Chondrocyte (in vitro differentiated cells): ENCODE measurements around the gene PDE4D. TPM values are rescaled to one million over a fixed set of nuclear protein-coding genes. Genes with fewer than 3 reads are reported as not detected.

Source experiments
- DNase-seq: peaks from one replicate; pipeline ENCODE4 v3.0.0; 2021; ENCODE audit warnings: mixed read lengths, low spot score
- H3K27ac Mint-ChIP-seq: one replicate; pipeline ENCODE4 v1.8.0; 2021; ENCODE audit warnings: mild to moderate bottlenecking, moderate library complexity, mixed read lengths; ENCODE audit not compliant: unreplicated experiment
- H3K27me3 Mint-ChIP-seq: 2 replicates; pipeline ENCODE4 v1.8.0; 2021; ENCODE audit warnings: low read depth, mixed read lengths
- H3K36me3 Mint-ChIP-seq: 2 replicates; pipeline ENCODE4 v1.8.0; 2021; ENCODE audit warnings: low read depth, mixed read lengths
- H3K4me1 Mint-ChIP-seq: 2 replicates; pipeline ENCODE4 v1.8.0; 2021; ENCODE audit warnings: low read depth, mild to moderate bottlenecking, mixed read lengths
- H3K4me3 Mint-ChIP-seq: one replicate; pipeline ENCODE4 v1.8.0; 2021; ENCODE audit warnings: mild to moderate bottlenecking, moderate library complexity, mixed read lengths; ENCODE audit not compliant: unreplicated experiment
- H3K9me3 Mint-ChIP-seq: 2 replicates; pipeline ENCODE4 v1.8.0; 2021; ENCODE audit warnings: low read depth, mixed read lengths
- CTCF ChIP-seq: fragments of 200-600 bp; sonication (generic); IDR thresholded peaks from 2 replicates; pipeline ENCODE4 v1.5.0; 2021; ENCODE audit warnings: antibody characterized with exemption, mild to moderate bottlenecking, moderate library complexity
- total RNA-seq: library from RNA; stranded (reverse); gene quantifications from 3 replicates; pipeline ENCODE4 v1.2.1, GENCODE V29; 2021

PDE4D gene
- total RNA-seq, 1 donor from 2014 or later = 21.1 TPM

GRCh38 chr5:59772757-59773156 is 120.8 kb downstream of the PDE4D start:
- no peak overlapping the region for H3K27ac Mint-ChIP-seq
- H3K27me3 Mint-ChIP-seq = no peaks in the 10 kb centered on the region
- H3K4me3 Mint-ChIP-seq = no peak overlapping the region
- no peaks in the 10 kb centered on the region for H3K36me3 Mint-ChIP-seq
- no peak for TF ChIP-seq CTCF
- no peak for DNase-seq
- H3K9me3 Mint-ChIP-seq = no peaks in the 10 kb centered on the region
- H3K4me1 Mint-ChIP-seq = peaks cover 30% of the 10 kb centered on the region

GRCh38 chr5:59772206-59772605 is 121.3 kb downstream of the PDE4D start:
- no peak overlapping the region for H3K4me3 Mint-ChIP-seq
- no peaks in the 10 kb centered on the region for H3K36me3 Mint-ChIP-seq

GRCh38 chr5:59770953-59771352 is 122.6 kb downstream of the PDE4D start:
- no peaks in the 10 kb centered on the region for H3K27me3 Mint-ChIP-seq
- DNase-seq = no peak
- no peak for TF ChIP-seq CTCF
- no peaks in the 10 kb centered on the region for H3K36me3 Mint-ChIP-seq
- H3K4me1 Mint-ChIP-seq = peaks cover 48% of the 10 kb centered on the region
- H3K27ac Mint-ChIP-seq = no peak overlapping the region
- H3K4me3 Mint-ChIP-seq = no peak overlapping the region
- H3K9me3 Mint-ChIP-seq = no peaks in the 10 kb centered on the region

More at GRCh38 chr5:59772206-59772605, 121.3 kb downstream of the PDE4D start:
- Mint-ChIP-seq H3K9me3 (no peaks in the 10 kb centered on the region), H3K27ac (no peak overlapping the region), H3K4me1 (peaks cover 35% of the 10 kb centered on the region), H3K27me3 (no peaks in the 10 kb centered on the region)
- no peak for DNase-seq
- TF ChIP-seq CTCF = no peak

DNA sequence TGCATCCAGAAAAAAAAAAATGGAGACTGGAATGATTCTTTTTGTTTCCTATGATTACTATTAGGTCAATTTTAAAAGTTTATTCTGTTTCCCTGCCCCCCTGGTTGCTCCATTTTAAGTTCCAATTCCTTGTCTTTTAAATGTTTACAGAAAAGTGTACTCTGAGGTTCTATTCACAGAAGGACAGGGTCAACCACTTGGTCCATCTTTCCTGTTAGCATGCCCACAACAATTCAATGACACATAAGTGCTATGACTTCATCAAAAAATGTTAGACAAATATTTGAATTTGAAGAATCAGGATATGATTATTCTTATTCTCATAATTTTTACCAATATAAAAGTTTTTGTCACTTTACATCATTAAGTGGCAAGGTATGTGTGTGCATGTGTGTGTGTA is 123.7 kb downstream of the PDE4D start:
- no peak for TF ChIP-seq CTCF
- no peak for DNase-seq
- Mint-ChIP-seq H3K36me3 (no peaks in the 10 kb centered on the region), H3K9me3 (no peaks in the 10 kb centered on the region), H3K4me1 (peaks cover 58% of the 10 kb centered on the region), H3K27ac (no peak overlapping the region), H3K4me3 (no peak overlapping the region), H3K27me3 (no peaks in the 10 kb centered on the region)

- H3K4me1 Mint-ChIP-seq = peaks cover 65% of the 10 kb centered on the region
- no peaks in the 10 kb centered on the region for H3K27me3 Mint-ChIP-seq
- H3K27ac Mint-ChIP-seq = peak overlapping the region; percentile 89
- DNase-seq = no peak
- no peaks in the 10 kb centered on the region for H3K9me3 Mint-ChIP-seq
- no peak for TF ChIP-seq CTCF
- H3K36me3 Mint-ChIP-seq = no peaks in the 10 kb centered on the region
- H3K4me3 Mint-ChIP-seq = peak overlapping the region; percentile 84
Observed at GRCh38 chr5:59769041-59769360, 124.5 kb downstream of the PDE4D start.
